ENCODE results near the gene NCKAP5L. TPM values are rescaled to one million over a fixed set of nuclear protein-coding genes. Genes with fewer than 3 reads are reported as not detected.

NCKAP5L gene
- polyA plus RNA-seq, 1 donor (not counting 4 experiments of a cell fraction or from before 2014, with no cell fraction given): 3.9 TPM

GRCh38 chr12:49806877-49807276 lies 21.3 kb downstream of the NCKAP5L start:
- no peak overlapping the region for H3K4me2 ChIP-seq (ENCODE audit: control insufficient read depth, extremely low read depth, insufficient read depth, low read depth, low read length)
- FAIRE-seq (no peak), DNase-seq (ENCODE audit: low read depth, low spot score) (no peak)
- TF ChIP-seq EZH2 (IDR thresholded peaks at IDR 0.05; ENCODE audit: low read length): no peak
- TF ChIP-seq CTCF (optimal IDR thresholded peaks at IDR 0.05 in 1 of 3, IDR thresholded peaks at IDR 0.05 in 1 of 3, conservative IDR thresholded peaks at IDR 0.05 in 1 of 3; ENCODE audit: extremely low read depth in 1 of 3, insufficient read depth in 2 of 3, low read length in 3 of 3): no peak
- no peak overlapping the region for H3K4me3 ChIP-seq (ENCODE audit: control insufficient read depth in 2 of 3, extremely low read depth in 1 of 3, insufficient read depth in 2 of 3, low read depth in 1 of 3, low read length in 3 of 3)
- H3K27me3 ChIP-seq (ENCODE audit: control insufficient read depth, extremely low read depth, insufficient read depth, low read length): no peaks in the 10 kb centered on the region
- H2AFZ ChIP-seq (ENCODE audit: control insufficient read depth, low read length): no peak overlapping the region
- no peaks in the 10 kb centered on the region for H3K4me1 ChIP-seq (ENCODE audit: control insufficient read depth, extremely low read depth, insufficient read depth, low read length)
- H3K9ac ChIP-seq (ENCODE audit: control insufficient read depth, extremely low read depth, insufficient read depth, low read length): no peak overlapping the region
- no peaks in the 10 kb centered on the region for H3K9me3 ChIP-seq (ENCODE audit: control insufficient read depth, low read depth, low read length)
- no peak overlapping the region for H3K27ac ChIP-seq (ENCODE audit: control insufficient read depth, insufficient read depth, low read length)
- H3K36me3 ChIP-seq (ENCODE audit: control insufficient read depth in 2 of 2, extremely low read depth in 1 of 2, insufficient read depth in 2 of 2, low read length in 2 of 2): peaks cover 19 to 33% of the 10 kb centered on the region in 2 experiments
- dilution Hi-C loops (cut with MboI; ENCODE audit: extremely low pct_ligation_motif_present, low sequenced_read_pairs): no loop called here
- peaks cover 8% of the 10 kb centered on the region for H3K79me2 ChIP-seq (ENCODE audit: control insufficient read depth, insufficient read depth, low read length)
- H3K9me1 ChIP-seq (ENCODE audit: control insufficient read depth, extremely low read depth, insufficient read depth, low read length): no peaks in the 10 kb centered on the region
- peaks cover 8% of the 10 kb centered on the region for H4K20me1 ChIP-seq (ENCODE audit: control insufficient read depth, extremely low read depth, insufficient read depth, low read length)

GRCh38 chr12:49806321-49806813 lies 21.8 kb downstream of the NCKAP5L start:
- no peak for DNase-seq (ENCODE audit: low read depth, low spot score)

More at GRCh38 chr12:49806321-49806813, 21.8 kb downstream of the NCKAP5L start:
- Histone ChIP-seq H3K9me1 (ENCODE audit: control insufficient read depth, extremely low read depth, insufficient read depth, low read length) (no peaks in the 10 kb centered on the region), H3K4me3 (ENCODE audit: control insufficient read depth in 2 of 3, extremely low read depth in 1 of 3, insufficient read depth in 2 of 3, low read depth in 1 of 3, low read length in 3 of 3) (no peak overlapping the region), H3K27ac (ENCODE audit: control insufficient read depth, insufficient read depth, low read length) (no peak overlapping the region), H3K9me3 (ENCODE audit: control insufficient read depth, low read depth, low read length) (no peaks in the 10 kb centered on the region), H4K20me1 (ENCODE audit: control insufficient read depth, extremely low read depth, insufficient read depth, low read length) (peaks cover 8% of the 10 kb centered on the region), H3K27me3 (ENCODE audit: control insufficient read depth, extremely low read depth, insufficient read depth, low read length) (no peaks in the 10 kb centered on the region), H3K79me2 (ENCODE audit: control insufficient read depth, insufficient read depth, low read length) (peaks cover 6% of the 10 kb centered on the region), H3K4me2 (ENCODE audit: control insufficient read depth, extremely low read depth, insufficient read depth, low read depth, low read length) (no peak overlapping the region), H3K9ac (ENCODE audit: control insufficient read depth, extremely low read depth, insufficient read depth, low read length) (no peak overlapping the region), H3K36me3 (ENCODE audit: control insufficient read depth in 2 of 2, extremely low read depth in 1 of 2, insufficient read depth in 2 of 2, low read length in 2 of 2) (peaks cover 22 to 38% of the 10 kb centered on the region in 2 experiments), H2AFZ (ENCODE audit: control insufficient read depth, low read length) (no peak overlapping the region), H3K4me1 (ENCODE audit: control insufficient read depth, extremely low read depth, insufficient read depth, low read length) (no peaks in the 10 kb centered on the region)
- no peak for TF ChIP-seq EZH2 (IDR thresholded peaks at IDR 0.05; ENCODE audit: low read length)
- TF ChIP-seq CTCF (optimal IDR thresholded peaks at IDR 0.05 in 1 of 3, IDR thresholded peaks at IDR 0.05 in 1 of 3, conservative IDR thresholded peaks at IDR 0.05 in 1 of 3; ENCODE audit: extremely low read depth in 1 of 3, insufficient read depth in 2 of 3, low read length in 3 of 3): no peak
- no peak for FAIRE-seq
- dilution Hi-C loops (cut with MboI; ENCODE audit: extremely low pct_ligation_motif_present, low sequenced_read_pairs): no loop called here
